HG02870 (cell line): ENCODE measurements around the gene ARHGEF28.

Experiments used
- ATAC-seq: cut with Tn5 transposase; IDR thresholded peaks from one replicate; pipeline ENCODE4 v1.9.1; 2021; ENCODE audit warnings: mild to moderate bottlenecking, moderate library complexity; ENCODE audit not compliant: unreplicated experiment

Gene ARHGEF28

GRCh38 chr5:73625944-73626811, at the start of gene ARHGEF28:
TSS of gene ARHGEF28 (plus strand) at chr5:73626196. CDS start at chr5:73684852, 58,656 bp downstream.
- ATAC-seq: no peak

- no peak for ATAC-seq
These were observed 43.5 kb upstream of the ARHGEF28 start for GRCh38 chr5:73582285-73583145.

GRCh38 chr5:73587923-73588322, 38.1 kb upstream of the ARHGEF28 start:
- ATAC-seq: no peak

GRCh38 chr5:73591102-73591695, 34.8 kb upstream of the ARHGEF28 start:
- ATAC-seq: no peak

- ATAC-seq: no peak
These were observed 34.1 kb upstream of the ARHGEF28 start for GRCh38 chr5:73591698-73592501.

GRCh38 chr5:73592551-73592950, 33.4 kb upstream of the ARHGEF28 start:
- no peak for ATAC-seq

- no peak for ATAC-seq
These were observed 29.2 kb upstream of the ARHGEF28 start for GRCh38 chr5:73596705-73597328.

- no peak for ATAC-seq
These were observed 26.6 kb upstream of the ARHGEF28 start for GRCh38 chr5:73599380-73599779.

- ATAC-seq: no peak
These were observed 22.0 kb upstream of the ARHGEF28 start for GRCh38 chr5:73603998-73604397.

- no peak for ATAC-seq
These were observed 20.5 kb upstream of the ARHGEF28 start for GRCh38 chr5:73605223-73606087.

GRCh38 chr5:73606206-73606753, 19.7 kb upstream of the ARHGEF28 start:
- no peak for ATAC-seq

GRCh38 chr5:73607228-73607627, 18.8 kb upstream of the ARHGEF28 start:
- ATAC-seq: no peak

- ATAC-seq: no peak
These were observed 13.2 kb upstream of the ARHGEF28 start for GRCh38 chr5:73612799-73613198.

- ATAC-seq: no peak
These were observed 10.9 kb upstream of the ARHGEF28 start for GRCh38 chr5:73615085-73615484.

- no peak for ATAC-seq
These were observed 10.0 kb upstream of the ARHGEF28 start for GRCh38 chr5:73615947-73616346.

GRCh38 chr5:73617510-73618279, 8.3 kb upstream of the ARHGEF28 start:
- no peak for ATAC-seq

- ATAC-seq: no peak
These were observed 6.2 kb upstream of the ARHGEF28 start for GRCh38 chr5:73619606-73620333.

GRCh38 chr5:73620334-73620687, 5.7 kb upstream of the ARHGEF28 start:
- ATAC-seq: no peak
